ENCODE results near the gene CD4. TPM values are rescaled to one million over a fixed set of nuclear protein-coding genes. Genes with fewer than 3 reads are reported as not detected.

CD4 gene
- polyA plus RNA-seq, 1 of the 3 experiments (the other 2 are of a cell fraction) = 0.02 TPM

GRCh38 chr12:6778574-6779550 is 10.5 kb upstream of the CD4 start (continued):
- TF ChIP-seq FOXJ3 (CRISPR knock-in tag; IDR thresholded peaks at IDR 0.05) (peak; percentile 70; the same call in 1 of the 2 replicates), NRF1 (IDR thresholded peaks at IDR 0.05; ENCODE audit: low read depth, low read length) (peak; percentile 48), CHD2 (IDR thresholded peaks at IDR 0.05; ENCODE audit: low read length, partially characterized antibody) (peak; percentile 96), ZBTB33 (IDR thresholded peaks at IDR 0.05; ENCODE audit: borderline replicate concordance, low read depth) (no peak), USF2 (IDR thresholded peaks at IDR 0.05; ENCODE audit: borderline replicate concordance, low read depth, low read length) (no peak), ELF1 (IDR thresholded peaks at IDR 0.05) (no peak), IRF3 (IDR thresholded peaks at IDR 0.05; ENCODE audit: low read depth, low read length) (no peak), RXRA (IDR thresholded peaks at IDR 0.05; ENCODE audit: borderline replicate concordance, low read depth) (no peak)

- no peak for DNase-seq
- POLR2A ChIA-PET = interaction anchor here (1.3 to 2.5 kb wide), 2 partner anchors 26 to 27 kb away, joined by 4 to 25 read pairs; partner anchors contain the start of gene MLF2
- no peaks in the 10 kb centered on the region for H3K9me3 ChIP-seq
- no peak for TF ChIP-seq MAX (IDR thresholded peaks at IDR 0.05; ENCODE audit: low read depth)
- no peak for TF ChIP-seq FOXJ3 (CRISPR knock-in tag; IDR thresholded peaks at IDR 0.05)
- TF ChIP-seq GATA2 (CRISPR knock-in tag; IDR thresholded peaks at IDR 0.05) = no peak
- no peak for TF ChIP-seq ZBTB33 (IDR thresholded peaks at IDR 0.05; ENCODE audit: borderline replicate concordance, low read depth)
- no peak for TF ChIP-seq REST (IDR thresholded peaks at IDR 0.05; ENCODE audit: low read depth, low read length)
- TF ChIP-seq IRF3 (IDR thresholded peaks at IDR 0.05; ENCODE audit: low read depth, low read length) = no peak
- no peak for TF ChIP-seq POLR2AphosphoS5 (IDR thresholded peaks at IDR 0.05; ENCODE audit: low read depth, low read length)
- TF ChIP-seq TEAD4 (IDR thresholded peaks at IDR 0.05; ENCODE audit: borderline replicate concordance, insufficient read depth) = no peak
- TF ChIP-seq YY1 (IDR thresholded peaks at IDR 0.05; ENCODE audit: low read depth) = no peak
These were observed 9.5 kb upstream of the CD4 start for GRCh38 chr12:6779708-6780432.

More at GRCh38 chr12:6779708-6780432, 9.5 kb upstream of the CD4 start:
- no peaks in the 10 kb centered on the region for H3K79me2 ChIP-seq (ENCODE audit: insufficient read depth)
- H3K4me2 ChIP-seq = no peak overlapping the region
- peaks cover 4 to 5% of the 10 kb centered on the region in 2 experiments for H3K36me3 ChIP-seq (replicated peaks in 1 of 2; ENCODE audit: control insufficient read depth in 1 of 2, insufficient read depth in 2 of 2, low read length in 1 of 2)
- 73% methylated on average over 6 of the region's 6 CpGs for WGBS (ENCODE audit: low lambda C conversion rate)
- no peak overlapping the region for H3K4me3 ChIP-seq (ENCODE audit: low read depth in 2 of 2, low read length in 1 of 2)
- H3K27ac ChIP-seq (ENCODE audit: low read depth in 2 of 2, low read length in 1 of 2) = no peak overlapping the region
- no peaks in the 10 kb centered on the region for H3K27me3 ChIP-seq (ENCODE audit: insufficient read depth)
- no peak overlapping the region for H2AFZ ChIP-seq (ENCODE audit: low read depth)
- no peaks in the 10 kb centered on the region for H3K9me2 ChIP-seq
- no peak overlapping the region for H3K9ac ChIP-seq
- peaks cover 0 to 8% of the 10 kb centered on the region in 2 experiments; a peak in 1 of 4 replicates for H3K4me1 ChIP-seq (ENCODE audit: control insufficient read depth in 1 of 2, insufficient read depth in 2 of 2, low read depth in 1 of 2, low read length in 1 of 2)
- peaks cover 7% of the 10 kb centered on the region for H3F3A ChIP-seq (replicated peaks; ENCODE audit: insufficient read depth)
- CTCF ChIA-PET = interaction anchor here (0.6 to 15.2 kb wide), 17 partner anchors 7 to 217 kb away, joined by 3 to 343 read pairs (median 4); partner anchors contain the start of genes CD4, COPS7A, GPR162 and MLF2
- no peaks in the 10 kb centered on the region for H4K20me1 ChIP-seq (ENCODE audit: insufficient read depth)
